Cerebellar nuclear complex (tissue), 1 donor: Measurements from ENCODE around the gene CHD6.

ENCODE experiments used
- DNase-seq, 2 experiments: peaks; one replicate each; lab custom pipeline; 2025; lab: John Stamatoyannopoulos, UW

CHD6 gene

GRCh38 chr20:41371371-41371770 lies 246.8 kb downstream of the CHD6 start:
- no peak for DNase-seq

DNA sequence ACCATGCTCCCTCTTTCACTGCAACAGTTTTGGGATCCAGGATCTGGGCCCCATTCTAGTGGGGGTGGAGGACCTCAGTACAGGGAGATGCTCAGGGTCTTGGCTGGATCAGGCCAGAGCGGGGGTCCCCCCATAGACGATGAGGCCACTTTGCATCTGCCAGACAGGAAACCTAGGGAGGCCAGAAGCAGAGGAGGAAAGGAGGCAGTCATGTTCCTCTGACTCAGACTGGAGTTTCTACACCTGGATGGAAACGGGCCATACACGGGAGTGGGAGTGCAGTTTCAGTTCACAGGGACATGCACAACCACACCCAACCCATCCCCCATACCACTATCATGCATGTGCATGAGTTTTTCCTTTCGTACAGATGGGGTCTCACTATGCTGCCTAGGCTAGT lies 248.0 kb downstream of the CHD6 start:
- no peak for DNase-seq

DNA sequence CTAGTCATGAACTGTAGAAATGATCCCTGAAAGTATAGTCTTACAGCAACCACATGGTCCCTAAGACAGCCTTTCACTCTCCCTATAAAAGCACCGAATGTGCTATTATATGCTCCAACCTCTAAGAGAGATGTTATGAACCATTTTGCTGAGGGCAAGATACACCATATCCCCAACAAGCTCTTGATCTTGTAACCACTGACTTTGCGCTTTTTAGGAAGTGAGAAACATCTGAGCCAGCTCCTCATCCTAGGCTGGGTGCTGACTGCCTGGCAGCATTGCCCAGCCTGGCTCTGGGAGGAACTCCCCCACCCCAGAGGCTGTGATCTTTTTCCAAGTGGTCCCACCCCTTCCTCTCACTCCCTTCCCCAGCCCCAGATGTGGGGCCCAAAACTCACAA lies 248.5 kb downstream of the CHD6 start:
- no peak for DNase-seq

DNA sequence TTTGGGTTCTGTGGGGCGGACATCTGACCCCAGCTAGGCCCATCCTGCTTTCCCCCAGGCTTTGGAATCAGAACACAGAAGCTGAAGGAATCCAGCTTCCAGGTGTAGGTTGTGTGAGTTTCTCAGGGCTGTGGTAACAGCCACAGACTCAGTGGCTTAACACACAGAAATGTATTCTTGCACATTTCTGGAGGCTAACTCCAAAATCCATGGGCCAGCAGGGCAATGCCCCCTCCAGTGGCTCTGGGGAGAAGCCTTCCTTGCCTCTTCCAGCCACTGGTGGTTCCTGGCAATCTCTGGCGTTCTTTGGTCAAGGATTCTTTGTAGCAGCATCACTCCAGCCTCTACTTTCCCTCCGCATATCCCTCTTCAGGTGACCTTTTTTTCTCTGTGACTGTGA lies 250.2 kb downstream of the CHD6 start:
- DNase-seq, result no peak

DNA sequence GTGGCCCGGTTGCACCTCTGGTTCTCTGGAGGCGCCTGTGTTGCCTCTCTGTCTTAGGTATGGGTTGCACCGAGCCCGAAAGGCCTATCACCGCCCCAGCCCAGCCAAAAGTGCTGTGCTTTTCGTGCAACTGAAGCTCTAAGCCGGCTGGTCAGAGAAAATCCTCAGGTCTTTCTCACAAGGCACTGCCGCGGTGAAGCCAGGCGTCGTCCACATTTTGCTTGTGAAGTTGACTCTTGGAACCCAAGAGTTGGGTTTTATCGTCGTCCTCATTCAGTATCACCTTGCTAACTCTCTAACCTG lies 250.8 kb downstream of the CHD6 start:
- DNase-seq, result no peak

DNA sequence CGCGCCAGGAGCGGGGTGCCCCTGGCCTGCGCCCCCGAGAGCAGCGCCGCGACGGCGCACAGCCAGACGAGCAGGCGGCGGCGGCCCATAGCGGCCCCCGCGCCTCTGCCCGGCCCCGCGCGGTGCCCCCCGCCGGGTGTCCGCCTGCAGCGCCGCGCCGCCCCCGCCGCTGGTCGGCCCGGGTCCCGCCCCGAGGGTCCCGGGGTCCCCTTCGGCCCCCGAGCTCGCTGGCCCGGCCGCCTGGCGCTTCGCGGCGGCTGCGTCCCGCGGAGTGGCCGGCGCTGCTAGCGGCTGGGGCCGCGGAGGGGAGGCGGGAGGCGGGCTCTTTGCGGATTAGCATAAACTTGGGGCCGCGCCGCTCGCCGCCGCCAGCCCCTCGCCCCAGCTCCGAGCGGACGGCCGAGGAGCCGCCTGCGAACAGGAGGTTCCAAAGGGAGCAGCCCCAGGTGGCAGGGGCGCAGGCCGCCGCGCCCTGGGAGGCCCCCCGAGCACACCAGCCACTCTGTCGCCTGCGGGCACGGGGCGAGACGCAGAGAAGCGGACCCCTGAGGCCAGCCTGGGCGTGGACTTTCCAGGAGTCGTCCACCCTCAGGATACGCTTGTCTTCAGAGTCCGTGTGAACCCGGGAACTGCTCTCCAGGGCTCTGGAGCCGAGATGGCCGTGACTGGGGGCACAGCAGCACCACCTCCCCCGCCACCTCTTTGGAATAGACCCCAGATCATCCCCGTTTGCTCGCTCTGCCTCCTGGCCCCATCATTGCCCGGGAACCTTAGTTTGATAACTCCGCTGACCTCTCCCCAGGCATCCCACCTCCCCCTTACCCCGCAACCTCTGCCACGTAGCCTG lies 251.4 kb downstream of the CHD6 start, which contains the start of gene EMILIN3:
Gene EMILIN3, minus strand, starts transcription at position 273 of the 847 bp plus-strand sequence. Its CDS starts 184 bp downstream, at position 89.
- DNase-seq, result no peak

- no peak for DNase-seq
Measured at GRCh38 chr20:41365777-41366545, 252.2 kb downstream of the CHD6 start.

GRCh38 chr20:41364967-41365765 lies 253.0 kb downstream of the CHD6 start:
- DNase-seq, result no peak

GRCh38 chr20:41364236-41364855 lies 253.8 kb downstream of the CHD6 start:
- DNase-seq, result no peak

DNA sequence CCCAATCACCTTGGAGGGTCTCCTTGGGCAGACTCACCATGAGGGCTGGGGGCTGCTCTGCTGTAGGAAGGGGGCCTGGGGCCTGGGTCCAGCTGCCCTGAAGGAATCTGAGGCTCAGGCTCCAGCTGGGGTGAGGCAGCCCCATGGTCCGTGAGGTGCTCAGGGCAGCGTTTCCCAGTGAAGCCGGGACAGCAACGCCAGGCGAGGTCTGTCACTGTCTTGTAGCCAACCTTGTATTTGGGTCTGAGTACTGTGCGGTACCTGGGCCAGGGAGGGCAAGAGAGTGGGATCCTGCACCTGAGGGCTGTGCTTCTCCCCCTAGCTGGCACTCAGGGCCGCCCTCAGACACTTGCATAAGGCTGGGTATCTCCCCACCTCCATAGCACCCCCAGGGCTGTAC lies 254.6 kb downstream of the CHD6 start:
- DNase-seq, result no peak

GRCh38 chr20:41362748-41363140 lies 255.4 kb downstream of the CHD6 start:
- no peak for DNase-seq

- DNase-seq, result no peak
Measured at GRCh38 chr20:41361757-41362747, 256.1 kb downstream of the CHD6 start.

DNA sequence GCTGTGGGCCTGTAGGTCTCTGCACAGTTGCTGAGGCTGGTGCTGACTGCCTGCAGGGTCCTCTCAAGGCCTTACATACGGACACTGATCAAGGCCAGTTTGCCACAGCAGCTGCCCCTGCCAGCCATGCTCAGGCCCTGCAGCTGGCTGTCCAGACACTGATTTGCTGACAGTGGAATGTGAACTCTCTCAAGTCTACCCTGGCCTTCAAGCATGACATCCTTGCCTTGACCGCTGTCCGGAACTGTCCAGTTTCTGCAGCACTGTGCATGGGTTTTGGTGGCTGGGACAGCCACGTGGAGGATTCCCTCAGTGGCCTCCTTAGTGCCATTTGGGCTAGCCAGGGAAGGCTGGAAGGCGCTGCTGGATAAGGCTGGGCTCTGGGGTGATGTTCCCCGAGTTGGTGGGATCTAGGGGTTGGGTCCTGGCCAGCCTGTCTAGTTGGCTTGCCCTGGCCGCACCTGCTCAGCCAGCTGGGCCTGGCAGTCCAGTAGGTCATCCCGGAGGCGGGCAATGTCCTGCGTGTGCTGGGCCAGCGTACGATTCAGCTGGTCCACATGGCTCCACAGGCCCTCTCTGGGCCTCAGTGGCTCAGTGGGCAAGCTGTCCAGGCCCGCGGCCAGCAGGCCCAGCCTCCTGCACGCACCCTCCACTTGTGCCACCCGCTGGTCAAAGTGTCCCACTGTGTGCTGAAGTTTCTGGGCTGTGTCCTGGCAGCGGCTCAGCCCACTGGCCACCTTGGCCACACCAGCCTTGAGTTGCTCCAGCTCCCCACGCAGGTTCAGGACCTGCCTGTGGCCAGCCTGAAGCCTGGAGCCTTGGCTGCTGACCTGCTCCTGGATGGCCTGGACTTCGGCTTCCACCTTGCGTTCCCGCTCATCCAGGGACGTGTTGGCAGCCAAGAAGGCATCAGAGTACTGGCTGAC lies 257.1 kb downstream of the CHD6 start:
- no peak for DNase-seq

DNA sequence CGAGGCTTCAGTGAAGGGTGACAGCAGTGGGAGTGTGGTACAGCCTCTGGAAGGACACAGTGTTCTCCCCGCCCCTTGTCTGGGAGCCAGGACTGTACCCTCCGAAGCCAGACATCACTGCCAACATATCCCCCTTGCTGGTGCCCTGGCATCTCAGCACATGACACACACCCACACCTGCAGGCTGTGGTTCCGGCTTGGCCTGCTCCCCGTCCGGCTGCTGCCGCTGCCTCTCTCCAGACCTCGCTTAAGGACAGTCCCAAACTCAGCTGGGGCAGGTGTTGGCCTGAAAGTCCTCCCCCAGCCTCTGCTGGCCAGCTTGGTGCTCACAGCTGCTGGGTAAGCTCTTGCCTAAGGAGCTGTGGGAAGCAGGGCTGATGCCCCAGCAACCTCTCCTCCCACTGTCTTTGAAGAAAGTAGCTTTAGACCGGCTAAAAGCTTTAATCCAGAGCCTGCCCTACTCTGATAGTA lies 258.6 kb downstream of the CHD6 start:
- no peak for DNase-seq

- DNase-seq, result no peak
Measured at GRCh38 chr20:41358717-41359116, 259.5 kb downstream of the CHD6 start.

GRCh38 chr20:41358230-41358629 lies 259.9 kb downstream of the CHD6 start:
- DNase-seq, result no peak

DNA sequence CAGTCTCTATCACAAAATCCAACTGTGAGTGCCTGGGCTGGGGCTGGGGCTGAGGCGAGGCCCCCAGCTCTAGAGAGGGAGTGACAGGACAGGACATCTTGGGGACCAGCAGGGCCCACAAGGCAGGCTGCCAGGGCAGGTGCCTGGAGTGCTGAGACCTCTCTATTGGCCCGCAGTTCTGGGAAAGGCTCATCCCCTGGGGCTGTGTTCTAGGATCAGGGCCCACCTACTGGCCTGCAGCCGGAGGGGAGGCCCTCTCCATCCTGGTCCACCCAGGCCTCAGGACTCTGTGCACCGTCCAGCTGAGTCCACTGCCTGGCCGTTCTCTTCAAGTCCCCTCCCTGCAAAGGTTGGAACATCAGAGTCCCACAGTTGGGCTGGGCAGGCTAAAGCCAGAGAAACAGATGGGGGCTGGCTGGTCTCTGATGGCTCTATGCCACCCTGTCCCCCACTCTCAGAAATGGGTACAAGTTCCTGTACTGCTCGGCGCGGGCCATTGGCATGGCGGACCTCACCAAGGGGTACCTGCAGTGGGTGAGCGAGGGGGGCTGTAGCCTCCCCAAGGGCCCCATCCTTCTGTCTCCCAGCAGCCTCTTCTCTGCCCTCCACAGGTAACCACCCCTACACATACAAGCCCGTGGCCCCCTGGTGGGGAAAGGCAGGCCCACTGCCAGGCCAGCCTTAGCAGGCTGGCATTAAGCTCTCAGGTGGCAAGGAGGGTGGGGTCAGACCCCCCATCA lies 260.6 kb downstream of the CHD6 start:
- no peak for DNase-seq

DNA sequence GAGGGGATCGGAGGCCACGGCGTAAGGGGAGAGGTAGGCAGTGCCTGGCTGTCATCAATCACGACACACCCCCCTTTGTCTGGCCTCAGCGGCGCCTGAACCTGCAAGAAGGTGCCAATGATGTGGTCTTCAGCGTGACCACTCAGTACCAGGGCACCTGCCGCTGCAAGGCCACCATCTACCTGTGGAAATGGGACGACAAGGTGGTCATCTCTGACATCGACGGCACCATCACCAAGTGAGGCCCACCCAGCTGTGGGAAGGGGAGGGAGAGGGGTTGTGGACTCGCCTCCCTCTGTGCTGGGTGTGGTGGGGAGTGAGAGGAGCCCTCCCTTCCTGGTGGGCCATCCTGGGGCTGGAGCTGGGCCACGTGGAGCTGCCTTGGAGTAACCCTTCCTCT lies 261.2 kb downstream of the CHD6 start:
- no peak for DNase-seq
